Lower leg skin (tissue), 3 donors: ENCODE measurements around the gene TNPO1.

Experiments used
- CTCF ChIP-seq, 3 donors: fragments of 450-650 bp; IDR thresholded peaks; one replicate each; pipeline ENCODE4 v1.5.1; 2016; ENCODE audit warnings: antibody characterized with exemption in 3 of 3, mild to moderate bottlenecking in 3 of 3, moderate library complexity in 2 of 3
- POLR2A ChIP-seq, 2 donors: fragments of 450-650 bp; IDR thresholded peaks; one replicate each; pipeline ENCODE4 v1.6.1; 2016 to 2017; ENCODE audit warnings: antibody characterized with exemption in 2 of 2, mild to moderate bottlenecking in 1 of 2, moderate library complexity in 1 of 2

GRCh38 chr5:72854419-72854818 lies 38.0 kb downstream of the TNPO1 start:
- no peak for TF ChIP-seq CTCF (IDR thresholded peaks at IDR 0.05)
- TF ChIP-seq POLR2A (IDR thresholded peaks at IDR 0.05), result no peak
